Right lobe of liver (tissue), 6 donors: ENCODE results near the gene SLC26A5. TPM values are rescaled to one million over a fixed set of nuclear protein-coding genes. Genes with fewer than 3 reads are reported as not detected.

ENCODE experiments used
- ATAC-seq, 4 donors: fragments of 200-7000 bp; cut with Tn5 transposase; one replicate each; pipeline ENCODE4 v1.9.1; 2020; ENCODE audit warnings: mild to moderate bottlenecking in 4 of 4, moderate library complexity in 4 of 4
- DNase-seq, 3 donors: peaks; one replicate each; pipeline ENCODE4 v3.0.0-alpha.2; 2020
- H3K27ac ChIP-seq, 3 donors: fragments of 200-600 bp; one replicate each; pipeline ENCODE4 v1.8.0; 2022
- H3K27me3 ChIP-seq, 2 donors: fragments of 200-600 bp; one replicate each; pipeline ENCODE4 v1.8.0; 2022
- H3K36me3 ChIP-seq, 4 donors: fragments of 200-600 bp; sonication (generic) in 1 of 4; one replicate each; pipeline versions ENCODE4 v1.5.1 to v1.8.0; 2017 to 2022; ENCODE audit warnings: control low read depth in 1 of 4
- H3K4me1 ChIP-seq, 4 donors: fragments of 200-600 bp; sonication (generic) in 1 of 4; one replicate each; pipeline versions ENCODE4 v1.5.1 to v1.8.0; 2017 to 2022; ENCODE audit warnings: control low read depth in 1 of 4
- H3K4me3 ChIP-seq, 3 donors: fragments of 200-600 bp; one replicate each; pipeline ENCODE4 v1.8.0; 2022
- H3K9me3 ChIP-seq, 4 donors: fragments of 200-600 bp; sonication (generic) in 1 of 4; one replicate each; pipeline versions ENCODE4 v1.5.1 to v1.8.0; 2017 to 2022; ENCODE audit warnings: control low read depth in 1 of 4
- CTCF ChIP-seq, 4 donors: fragments of 200-600 bp in 3 of 4; fragments of 450-650 bp in 1 of 4; IDR thresholded peaks; one replicate each; pipeline versions ENCODE4 v1.5.1 to v1.8.0; 2016 to 2022; ENCODE audit warnings: antibody characterized with exemption in 4 of 4, mild to moderate bottlenecking in 2 of 4
- POLR2A ChIP-seq: fragments of 450-650 bp; IDR thresholded peaks from one replicate; pipeline ENCODE4 v1.6.1; 2017; ENCODE audit warnings: antibody characterized with exemption, mild to moderate bottlenecking
- WGBS: methylation state at CpG from one replicate; pipeline ENCODE4 v1.1.6; 2018; ENCODE audit warnings: low coverage, low lambda C conversion rate; ENCODE audit not compliant: insufficient coverage; ENCODE audit errors: missing lambda C conversion rate; 5-methylcytosine and 5-hydroxymethylcytosine counted together
- intact Hi-C, 2 donors: fragments of 100-400 bp; cut with DNase I; formaldehyde crosslinking; loops; one replicate each; pipeline versions ENCODE4 v1.11.2 to v1.14.1; 2022
- total RNA-seq, 6 experiments: library from RNA; depleted of rRNA in 2 of 6; stranded (reverse); fragments of >200 nt in 2 of 6; fragmentation: NEBNext Ultra II Directional in 3 of 6; extraction: Animal tissue kit (Norgen Biotek cat#: 25700) in 3 of 6; gene quantifications; one replicate each; pipeline versions ENCODE4 v1.1.0 to v1.2.4, GENCODE V29; 2016 to 2023
- donor health status: DM: no; HTN: yes; CAD: no.
- donor health status: DM: no; HTN: no; CAD: no.
- donor health status: DM: no; HTN: no; CAD: no.
- donor health status: DM: no; HTN: yes; CAD: no.
- donor health status: DM: no; HTN: yes; CAD: no.

SLC26A5 gene
- total RNA-seq, 6 experiments from 2014 or later, result 0.25 to 1.1 (median 0.62) TPM

GRCh38 chr7:103425177-103425576 is 20.8 kb downstream of the SLC26A5 start:
- no peak for ATAC-seq
- Histone ChIP-seq H3K4me1 (no peaks in the 10 kb centered on the region), H3K27ac (no peak overlapping the region), H3K4me3 (no peak overlapping the region), H3K27me3 (no peaks in the 10 kb centered on the region), H3K9me3 (no peaks in the 10 kb centered on the region), H3K36me3 (no peaks in the 10 kb centered on the region)
- intact Hi-C loops, result no loop called here
- no peak for TF ChIP-seq CTCF (IDR thresholded peaks at IDR 0.05)
- no peak for TF ChIP-seq POLR2A
- DNase-seq, result no peak
- WGBS, result 56% methylated on average over 1 of the region's 1 CpG

- Histone ChIP-seq H3K27me3 (no peaks in the 10 kb centered on the region), H3K36me3 (no peaks in the 10 kb centered on the region), H3K4me1 (no peaks in the 10 kb centered on the region), H3K4me3 (no peak overlapping the region), H3K9me3 (no peaks in the 10 kb centered on the region), H3K27ac (no peak overlapping the region)
- DNase-seq (no peak), ATAC-seq (no peak)
- no peak for TF ChIP-seq CTCF (IDR thresholded peaks at IDR 0.05)
- TF ChIP-seq POLR2A, result no peak
- 60% methylated on average over 3 of the region's 3 CpGs for whole genome bisulfite sequencing
- intact Hi-C loops, result no loop called here
Observed at GRCh38 chr7:103423467-103424179, 22.4 kb downstream of the SLC26A5 start.

GRCh38 chr7:103420857-103421384 is 25.1 kb downstream of the SLC26A5 start:
- Histone ChIP-seq H3K27ac (no peak overlapping the region), H3K36me3 (no peaks in the 10 kb centered on the region), H3K4me3 (no peak overlapping the region), H3K4me1 (no peaks in the 10 kb centered on the region), H3K27me3 (no peaks in the 10 kb centered on the region), H3K9me3 (no peaks in the 10 kb centered on the region)
- ATAC-seq, result no peak
- intact Hi-C loops, result no loop called here
- WGBS, result 65% methylated on average over 5 of the region's 5 CpGs
- DNase-seq, result no peak
- no peak for TF ChIP-seq POLR2A
- no peak for TF ChIP-seq CTCF (IDR thresholded peaks at IDR 0.05)

- Histone ChIP-seq H3K4me3 (no peak overlapping the region), H3K27ac (no peak overlapping the region), H3K4me1 (no peaks in the 10 kb centered on the region), H3K27me3 (no peaks in the 10 kb centered on the region), H3K9me3 (no peaks in the 10 kb centered on the region), H3K36me3 (no peaks in the 10 kb centered on the region)
- intact Hi-C loops, result no loop called here
- WGBS, result 70% methylated on average over 3 of the region's 3 CpGs
- ATAC-seq (no peak), DNase-seq (no peak)
- TF ChIP-seq POLR2A (no peak), CTCF (IDR thresholded peaks at IDR 0.05) (no peak)
Observed at GRCh38 chr7:103418241-103418640, 27.8 kb downstream of the SLC26A5 start.
